Right kidney (tissue), 1 donor: ENCODE data around the gene RPP40.
A peak's percentile ranks its signal among the peaks of the same experiment; 100 is the strongest.

Experiments used
- DNase-seq: peaks from one replicate; pipeline ENCODE4 v3.0.0-alpha.2; 2016

The RPP40 gene

GRCh38 chr6:4970739-4971395 lies 33.0 kb downstream of the RPP40 start:
- no peak for DNase-seq

DNA sequence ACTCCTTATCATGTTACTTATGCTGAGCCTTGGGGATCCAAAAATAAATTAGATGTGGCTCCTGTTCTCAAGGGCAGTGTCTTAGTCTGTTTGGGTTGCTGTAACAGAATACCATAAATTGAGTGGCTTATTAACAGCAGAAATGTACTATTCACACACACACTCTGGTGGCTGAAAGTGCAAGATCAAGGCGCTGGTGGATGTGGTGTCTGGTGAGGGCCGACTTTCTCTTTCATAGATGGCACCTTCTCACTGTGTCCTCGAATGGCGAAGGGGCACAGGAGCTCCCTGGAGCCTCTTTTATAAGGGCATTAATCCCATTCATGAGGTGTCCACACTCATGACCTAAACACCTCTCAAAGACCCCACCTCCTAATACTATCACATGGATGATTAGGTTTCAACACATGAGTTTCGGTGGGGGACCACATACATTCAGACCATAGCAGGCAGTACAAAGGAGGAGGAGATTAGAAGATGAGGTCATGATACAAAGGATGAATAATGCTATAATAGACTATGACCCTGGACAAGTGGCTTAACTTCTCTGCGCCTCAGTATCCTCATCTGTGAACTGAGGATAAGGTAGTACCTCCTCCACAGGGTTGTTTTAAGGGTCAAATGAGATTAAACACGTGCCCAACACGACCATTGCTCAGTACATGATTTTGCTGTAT lies 34.1 kb downstream of the RPP40 start:
- DNase-seq, result no peak

GRCh38 chr6:4967301-4968030 lies 36.4 kb downstream of the RPP40 start:
- DNase-seq, result no peak

GRCh38 chr6:4965562-4966389 lies 38.1 kb downstream of the RPP40 start:
- DNase-seq, result no peak

DNA sequence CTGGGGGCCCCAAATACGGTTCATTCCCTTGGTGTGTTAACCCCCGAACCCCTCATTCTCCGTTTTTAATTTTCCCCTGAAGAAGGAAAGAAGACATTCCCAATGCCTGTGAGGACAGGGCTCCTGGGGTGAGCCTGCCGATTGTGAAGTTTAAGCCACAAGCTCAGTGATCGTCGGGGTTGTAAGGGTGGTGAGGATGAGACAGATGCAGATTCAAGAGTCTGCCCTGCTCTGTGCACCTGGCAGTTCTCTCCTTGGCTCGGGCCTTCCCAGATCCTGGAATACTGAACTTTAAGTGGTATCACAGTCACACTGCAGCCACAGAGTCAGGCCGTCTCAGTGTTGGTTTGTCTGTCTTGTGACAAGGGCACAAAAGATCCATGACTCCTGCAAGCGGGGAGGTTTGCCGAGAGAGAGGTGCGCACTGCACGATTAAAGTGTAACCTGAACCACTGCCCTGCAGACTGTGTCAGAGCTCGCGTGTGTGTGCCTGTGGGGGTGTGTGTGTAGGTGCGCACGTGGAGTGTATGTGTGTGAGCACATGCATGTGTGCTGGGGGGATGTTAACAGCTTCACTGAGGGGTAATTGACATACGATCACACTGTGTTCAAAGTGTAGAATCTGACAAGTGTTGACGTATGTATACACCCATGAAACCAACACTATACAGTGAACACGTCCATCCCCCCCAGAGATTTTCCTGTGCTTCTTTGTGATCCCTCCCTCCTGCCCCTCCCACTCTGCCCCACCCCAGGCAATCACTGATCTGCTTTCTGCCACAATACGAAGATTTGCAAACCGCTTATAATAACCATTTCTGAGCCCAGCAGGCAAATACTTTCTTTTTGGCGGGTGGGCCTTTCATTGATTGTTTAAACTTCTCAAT lies 38.9 kb downstream of the RPP40 start:
- DNase-seq, result peak; percentile 11

- DNase-seq, result no peak
Measured at GRCh38 chr6:4962905-4963304, 40.9 kb downstream of the RPP40 start.

DNA sequence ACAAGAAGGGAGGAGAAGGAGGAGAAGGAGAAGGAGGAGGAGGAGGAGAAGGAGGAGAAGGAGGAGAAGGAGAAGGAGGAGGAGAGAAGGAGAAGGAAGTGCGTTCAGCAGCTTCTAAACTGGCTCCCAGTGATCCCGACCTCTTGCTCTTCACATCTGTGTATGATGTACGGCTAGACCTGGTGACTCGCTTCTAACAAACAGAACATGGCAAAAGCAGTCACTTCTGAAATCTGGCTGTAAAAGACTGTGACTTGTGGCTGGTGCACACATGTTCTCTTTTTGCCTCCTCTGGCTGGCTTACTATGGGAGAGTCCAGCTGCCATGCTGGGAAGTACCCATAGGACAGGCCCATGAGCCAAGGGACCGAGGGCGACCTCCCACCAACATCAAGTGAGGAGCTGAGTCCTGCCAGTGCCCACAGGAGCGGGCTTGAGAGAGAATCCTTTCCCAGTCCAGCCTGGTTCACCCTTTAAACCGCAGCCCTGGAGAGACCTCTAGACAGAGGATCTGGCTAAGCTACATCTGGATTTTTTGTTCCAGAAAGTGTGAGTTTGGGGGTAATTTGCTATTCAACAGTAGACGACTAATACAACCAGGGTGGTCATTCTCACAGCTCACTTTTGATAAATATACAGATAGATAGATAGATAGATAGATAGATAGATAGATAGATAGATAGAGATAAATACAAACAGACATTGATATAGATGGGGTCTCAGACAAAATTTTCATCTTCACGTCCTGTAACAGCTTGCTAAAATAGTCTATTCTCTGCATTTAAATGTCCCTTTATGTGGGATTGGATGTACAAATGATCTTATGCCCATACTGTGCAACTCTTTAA lies 42.3 kb downstream of the RPP40 start:
- DNase-seq, result no peak

DNA sequence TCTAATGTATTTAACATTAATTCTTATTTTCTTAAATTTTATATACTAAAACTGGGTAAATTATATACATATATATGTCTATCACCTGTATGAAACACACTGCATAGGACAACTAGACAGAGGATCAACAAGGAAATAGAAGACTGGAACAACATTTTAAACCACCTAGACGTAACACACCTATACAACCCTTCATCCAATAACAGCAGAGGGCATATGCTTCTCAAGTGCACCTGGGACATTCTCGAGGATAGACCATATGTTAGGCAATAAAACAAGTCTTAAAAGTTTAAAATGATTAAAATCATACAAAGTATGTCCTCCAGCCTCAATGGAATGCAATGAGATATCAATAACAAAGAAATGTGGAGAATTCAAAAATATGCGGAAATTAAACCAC lies 45.2 kb downstream of the RPP40 start:
- no peak for DNase-seq

DNA sequence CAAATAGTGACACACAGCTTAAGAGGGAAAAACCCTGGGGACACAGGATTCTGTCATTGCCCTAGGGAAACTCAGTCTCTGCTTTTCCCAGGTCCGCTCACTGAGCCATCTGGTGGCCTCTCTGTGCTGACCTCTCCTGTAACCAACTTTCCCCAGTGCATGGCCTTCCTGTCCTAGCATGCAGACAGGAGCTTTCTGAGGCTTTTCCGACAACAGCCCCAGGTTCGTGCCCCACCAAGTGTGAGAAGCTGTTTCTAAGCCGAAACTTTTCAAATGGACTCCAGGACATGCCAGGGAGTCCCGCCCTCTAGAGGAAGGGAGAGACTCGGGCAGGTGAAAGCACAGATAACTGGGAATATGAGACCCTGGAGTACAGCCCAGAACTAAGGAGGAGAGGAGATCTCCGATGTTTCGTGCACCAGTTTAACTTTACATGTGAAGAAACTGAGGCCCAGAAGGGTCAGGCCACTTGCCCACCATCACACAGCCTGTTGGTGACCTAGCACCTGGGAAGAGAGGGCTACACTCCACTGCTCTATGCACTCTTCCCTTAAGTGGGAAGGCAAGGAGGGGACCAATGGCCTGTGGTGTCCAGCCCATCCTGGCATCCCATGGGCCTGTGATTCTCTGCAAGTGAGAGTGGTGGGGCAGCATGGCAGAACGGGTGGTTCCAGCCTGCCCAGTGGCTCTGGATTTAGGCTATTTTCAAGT lies 46.2 kb downstream of the RPP40 start:
- DNase-seq, result no peak

- no peak for DNase-seq
Measured at GRCh38 chr6:4956625-4957024, 47.2 kb downstream of the RPP40 start.

DNA sequence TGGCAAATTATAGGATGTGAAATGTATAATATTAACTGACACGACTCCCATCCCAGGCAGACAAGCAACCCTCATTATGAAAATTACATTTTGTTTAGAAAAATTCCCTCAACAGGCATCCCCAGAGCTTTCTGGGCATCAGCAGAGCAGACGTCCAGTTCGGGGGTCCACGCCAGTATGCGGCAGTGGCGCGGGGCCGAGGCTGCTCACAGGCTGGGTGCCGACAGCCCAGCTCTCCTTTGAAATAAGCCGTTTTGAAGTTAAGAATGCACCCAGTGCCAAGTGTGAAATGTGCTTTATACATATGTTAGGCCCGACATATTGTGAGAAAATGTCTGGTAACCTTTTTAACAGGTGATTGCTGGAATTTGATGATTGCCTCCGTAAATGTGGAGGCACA lies 50.4 kb downstream of the RPP40 start:
- DNase-seq, result no peak

DNA sequence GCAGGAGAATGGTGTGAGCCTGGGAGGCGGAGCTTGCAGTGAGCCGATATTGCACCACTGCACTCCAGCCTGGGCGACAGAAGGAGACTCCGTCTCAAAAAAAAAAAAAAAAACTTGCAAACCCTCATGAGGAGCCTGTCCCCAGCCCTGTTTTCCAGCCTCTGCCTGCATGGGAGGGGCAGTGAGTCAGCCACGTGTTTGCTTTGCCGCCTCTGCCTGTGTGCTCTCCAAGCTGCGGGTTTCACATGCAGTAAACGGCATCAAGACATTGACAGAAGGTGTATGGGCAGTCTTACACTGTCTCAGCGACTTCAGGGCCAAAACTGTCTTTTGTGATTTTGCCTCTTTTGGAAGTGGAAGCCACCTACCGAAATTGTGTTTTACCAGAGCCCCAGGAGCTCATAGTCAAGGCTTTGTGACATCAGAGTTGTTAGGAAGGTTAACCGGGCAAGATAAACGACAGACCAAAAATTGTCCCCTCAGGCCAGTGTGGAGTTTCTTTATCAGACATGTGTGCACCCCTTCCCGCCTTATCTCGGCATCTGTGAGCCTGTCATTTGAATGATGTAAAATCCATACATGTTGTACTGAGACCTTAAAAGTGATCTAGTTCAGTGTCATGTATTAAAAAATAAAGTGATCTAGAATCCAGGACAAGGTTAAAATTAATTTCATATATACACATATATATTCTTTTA lies 52.9 kb downstream of the RPP40 start:
- no peak for DNase-seq

DNA sequence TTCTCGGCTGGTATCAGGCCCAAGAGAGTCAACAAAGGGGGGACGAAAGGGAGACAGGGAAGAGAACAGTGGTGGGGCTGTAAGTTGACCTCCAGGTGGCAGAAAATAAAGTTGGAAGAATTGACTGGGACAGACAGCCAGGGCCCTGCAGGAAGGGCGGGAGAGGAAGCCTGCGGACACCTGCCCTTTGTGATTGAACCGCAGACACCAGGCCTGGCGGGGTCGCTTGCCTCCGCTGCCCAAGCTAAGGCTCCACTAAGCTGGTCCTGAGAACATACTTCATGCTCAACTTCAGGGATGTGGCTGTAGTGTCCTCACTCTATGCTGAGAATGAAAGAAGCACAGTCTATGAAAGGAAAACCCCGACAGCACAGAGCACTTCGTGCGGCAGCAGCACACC lies 53.8 kb downstream of the RPP40 start:
- no peak for DNase-seq

GRCh38 chr6:4948781-4949450 lies 54.9 kb downstream of the RPP40 start:
- no peak for DNase-seq

- no peak for DNase-seq
Measured at GRCh38 chr6:4947716-4948115, 56.1 kb downstream of the RPP40 start.

- no peak for DNase-seq
Measured at GRCh38 chr6:4946521-4946920, 57.3 kb downstream of the RPP40 start.
